ENCODE results near the gene NBPF4.

NBPF4 gene

DNA sequence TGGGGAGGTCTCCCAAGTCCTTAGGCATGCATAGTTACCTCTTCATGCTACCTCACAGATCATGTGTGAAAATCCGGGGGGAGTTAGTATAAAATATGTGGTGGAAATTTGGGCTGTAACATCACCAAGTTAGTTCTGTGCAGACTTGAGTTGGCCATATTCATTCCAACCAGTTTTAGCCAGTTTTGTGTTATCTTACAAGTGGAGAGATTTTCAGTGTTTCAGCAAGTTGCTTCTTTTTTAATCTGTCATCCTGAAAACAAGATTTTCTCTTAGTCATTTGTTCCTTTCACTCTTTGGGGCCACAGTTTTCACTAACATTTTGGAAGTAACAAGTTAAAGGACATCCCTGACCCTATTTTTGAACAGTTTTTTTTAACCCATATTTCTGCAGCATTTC lies 55.1 kb downstream of the NBPF4 start:
- H3K36me3 ChIP-seq (ENCODE audit: control insufficient read depth, insufficient read depth, low read length): peaks cover 2% of the 10 kb centered on the region

DNA sequence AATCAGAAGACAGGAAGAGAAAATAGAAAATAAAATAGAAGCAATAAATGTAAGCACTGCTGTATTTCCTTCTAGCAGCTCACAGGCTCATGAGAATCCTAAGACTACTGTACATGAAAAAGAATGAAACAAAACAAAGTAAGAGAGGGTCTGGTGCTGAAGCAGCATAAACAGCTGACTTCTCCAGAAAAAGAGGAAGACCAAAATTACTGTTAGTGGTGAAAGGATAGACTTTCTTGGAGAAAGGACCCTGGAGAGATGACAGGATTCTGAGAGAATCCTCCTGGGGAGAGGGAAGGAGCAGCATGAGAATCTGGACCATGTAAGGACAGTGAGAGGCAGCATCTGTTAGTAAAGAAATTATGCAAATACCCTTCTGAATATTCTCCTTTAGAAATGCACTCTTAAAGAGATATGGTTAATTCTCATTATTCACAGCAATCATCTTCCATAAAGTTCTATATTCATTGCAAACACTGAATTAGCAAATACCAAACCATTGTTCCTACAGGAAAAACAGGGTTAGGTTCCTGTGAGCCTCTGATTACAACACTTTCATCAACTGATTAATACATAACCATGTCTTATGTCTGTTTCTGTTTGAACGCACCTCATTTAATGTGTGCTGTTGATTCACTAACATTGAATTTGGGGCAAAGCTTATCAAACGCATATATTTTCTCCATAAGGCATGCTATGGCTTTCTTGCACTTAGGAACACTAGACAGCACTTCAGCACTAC lies 60.7 kb downstream of the NBPF4 start:
- Histone ChIP-seq H3K4me1 (ENCODE audit: control insufficient read depth, low read depth, low read length) (no peaks in the 10 kb centered on the region), H3K9ac (ENCODE audit: low read length) (no peak overlapping the region), H3K27me3 (ENCODE audit: insufficient read depth, low read length, poor library complexity) (no peaks in the 10 kb centered on the region), H3K79me2 (ENCODE audit: control insufficient read depth, insufficient read depth, low read length) (peaks cover 6% of the 10 kb centered on the region), H3K56ac (ENCODE audit: low read length) (no peak overlapping the region), H3K4me2 (ENCODE audit: low read length) (no peak overlapping the region), H3K27ac (ENCODE audit: low read depth, low read length) (no peak overlapping the region), H4K8ac (ENCODE audit: low read depth, low read length) (no peak overlapping the region), H2BK120ac (ENCODE audit: low read depth, low read length) (no peak overlapping the region), H2AK5ac (ENCODE audit: low read length) (no peak overlapping the region), H4K5ac (ENCODE audit: low read length) (no peak overlapping the region), H2BK15ac (replicated peaks; ENCODE audit: low read depth) (no peak overlapping the region), H3K36me3 (ENCODE audit: control insufficient read depth, insufficient read depth, low read length) (no peaks in the 10 kb centered on the region), H3K23ac (ENCODE audit: low read length) (no peak overlapping the region), H3K18ac (ENCODE audit: low read length) (no peak overlapping the region), H3K4me3 (ENCODE audit: low read length) (no peak overlapping the region), H2BK5ac (ENCODE audit: low read length) (no peak overlapping the region), H3K4ac (ENCODE audit: low read depth, low read length) (no peak overlapping the region), H3K79me1 (ENCODE audit: low read length) (peaks cover 3% of the 10 kb centered on the region)
- no peak for DNase-seq
- WGBS (ENCODE audit: extremely low coverage, insufficient coverage, low lambda C conversion rate): no CpG with 5 or more reads among the region's 2 CpGs

More for the DNA sequence above, 55.1 kb downstream of the NBPF4 start:
- Histone ChIP-seq H3K27me3 (ENCODE audit: insufficient read depth, low read length, poor library complexity) (no peaks in the 10 kb centered on the region), H2BK120ac (ENCODE audit: low read depth, low read length) (no peak overlapping the region), H4K8ac (ENCODE audit: low read depth, low read length) (no peak overlapping the region), H2BK5ac (ENCODE audit: low read length) (no peak overlapping the region), H3K9ac (ENCODE audit: low read length) (no peak overlapping the region), H3K23ac (ENCODE audit: low read length) (no peak overlapping the region), H3K4me1 (ENCODE audit: control insufficient read depth, low read depth, low read length) (no peaks in the 10 kb centered on the region), H3K4ac (ENCODE audit: low read depth, low read length) (no peak overlapping the region), H3K79me2 (ENCODE audit: control insufficient read depth, insufficient read depth, low read length) (peaks cover 42% of the 10 kb centered on the region), H3K18ac (ENCODE audit: low read length) (no peak overlapping the region), H3K56ac (ENCODE audit: low read length) (no peak overlapping the region), H2BK15ac (replicated peaks; ENCODE audit: low read depth) (no peak overlapping the region), H3K4me2 (ENCODE audit: low read length) (no peak overlapping the region), H4K5ac (ENCODE audit: low read length) (no peak overlapping the region), H2AK5ac (ENCODE audit: low read length) (no peak overlapping the region), H3K4me3 (ENCODE audit: low read length) (no peak overlapping the region), H3K27ac (ENCODE audit: low read depth, low read length) (no peak overlapping the region), H3K79me1 (ENCODE audit: low read length) (peaks cover 14% of the 10 kb centered on the region)
- DNase-seq: no peak
- no CpG with 5 or more reads among the region's 1 CpG for WGBS (ENCODE audit: extremely low coverage, insufficient coverage, low lambda C conversion rate)

DNA sequence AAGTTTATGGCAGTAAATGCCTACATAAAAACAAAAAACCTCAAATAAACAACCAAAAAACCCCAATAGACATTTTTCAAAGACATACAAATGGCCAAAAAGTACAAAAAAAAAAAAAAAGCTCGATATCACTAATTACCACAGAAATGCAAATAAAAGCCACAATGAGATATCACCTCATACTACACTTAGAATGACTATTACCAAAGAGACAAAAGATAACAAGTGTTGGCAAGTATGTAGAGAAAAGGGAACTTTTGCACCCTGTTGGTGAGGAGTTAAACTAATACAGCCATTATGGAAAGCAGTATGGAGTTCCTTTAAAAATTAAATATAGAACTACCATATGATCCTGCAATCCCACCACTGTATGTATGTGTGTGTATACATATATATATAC lies 64.9 kb downstream of the NBPF4 start:
- Histone ChIP-seq H3K18ac (ENCODE audit: low read length) (no peak overlapping the region), H2BK120ac (ENCODE audit: low read depth, low read length) (no peak overlapping the region), H2BK5ac (ENCODE audit: low read length) (no peak overlapping the region), H3K27ac (ENCODE audit: low read depth, low read length) (no peak overlapping the region), H3K4me1 (ENCODE audit: control insufficient read depth, low read depth, low read length) (no peaks in the 10 kb centered on the region), H3K36me3 (ENCODE audit: control insufficient read depth, insufficient read depth, low read length) (no peaks in the 10 kb centered on the region), H2AK5ac (ENCODE audit: low read length) (no peak overlapping the region), H3K79me2 (ENCODE audit: control insufficient read depth, insufficient read depth, low read length) (peaks cover 2% of the 10 kb centered on the region), H3K4me2 (ENCODE audit: low read length) (no peak overlapping the region), H3K4ac (ENCODE audit: low read depth, low read length) (no peak overlapping the region), H3K23ac (ENCODE audit: low read length) (no peak overlapping the region), H3K27me3 (ENCODE audit: insufficient read depth, low read length, poor library complexity) (no peaks in the 10 kb centered on the region), H3K56ac (ENCODE audit: low read length) (no peak overlapping the region), H3K9ac (ENCODE audit: low read length) (no peak overlapping the region), H3K4me3 (ENCODE audit: low read length) (no peak overlapping the region), H4K5ac (ENCODE audit: low read length) (no peak overlapping the region), H4K8ac (ENCODE audit: low read depth, low read length) (no peak overlapping the region), H2BK15ac (replicated peaks; ENCODE audit: low read depth) (no peak overlapping the region), H3K79me1 (ENCODE audit: low read length) (peaks cover 3% of the 10 kb centered on the region)
- DNase-seq: no peak
- WGBS (ENCODE audit: extremely low coverage, insufficient coverage, low lambda C conversion rate): no CpG with 5 or more reads among the region's 1 CpG
